AG04450 (cell line): ENCODE data around the gene RASL11A. TPM values are rescaled to one million over a fixed set of nuclear protein-coding genes. Genes with fewer than 3 reads are reported as not detected.

Experiments
- CTCF ChIA-PET: fragments of 300-600, 350-600 bp; formaldehyde crosslinking; extraction: SDS; loops from one replicate; lab custom pipeline; 2022; ENCODE audit warnings: antibody characterized with exemption, inconsistent platforms; lab: Charles Lee
- POLR2A ChIA-PET: fragments of 350-600 bp; formaldehyde crosslinking; extraction: SDS; loops from one replicate; lab custom pipeline; 2021; ENCODE audit warnings: antibody characterized with exemption, inconsistent platforms; lab: Yijun Ruan, JAX
- DNase-seq: peaks from one replicate; pipeline ENCODE4 v3.0.0-alpha.2; 2011; ENCODE audit warnings: low read depth, low spot score
- H3K27ac ChIP-seq: one replicate; pipeline ENCODE4 v1.5.1; 2012; ENCODE audit warnings: low read depth, low read length, control low read depth
- H3K27me3 ChIP-seq: one replicate; pipeline ENCODE4 v1.6.0; 2012; ENCODE audit warnings: low read length; ENCODE audit not compliant: control insufficient read depth, insufficient read depth
- H3K4me3 ChIP-seq: 2 replicates; pipeline ENCODE4 v1.5.1; 2011; ENCODE audit warnings: mild to moderate bottlenecking, low read depth, low read length, control low read depth
- H3K9me3 ChIP-seq: 2 replicates; pipeline ENCODE4 v1.5.1; 2012; ENCODE audit warnings: low read length; ENCODE audit not compliant: control insufficient read depth, insufficient read depth
- CTCF ChIP-seq: IDR thresholded peaks from 2 replicates; pipeline ENCODE4 v1.5.1; 2011; ENCODE audit warnings: low read depth, low read length, control low read depth, inconsistent platforms
- polyA plus RNA-seq: library from polyadenylated mRNA; depleted of rRNA; stranded (reverse); fragments of >200 nt; gene quantifications from 2 replicates; pipeline ENCODE4 v1.2.3, GENCODE V29; 2011

The RASL11A gene
- polyA plus RNA-seq, 1 experiment, result 13.5 TPM

DNA sequence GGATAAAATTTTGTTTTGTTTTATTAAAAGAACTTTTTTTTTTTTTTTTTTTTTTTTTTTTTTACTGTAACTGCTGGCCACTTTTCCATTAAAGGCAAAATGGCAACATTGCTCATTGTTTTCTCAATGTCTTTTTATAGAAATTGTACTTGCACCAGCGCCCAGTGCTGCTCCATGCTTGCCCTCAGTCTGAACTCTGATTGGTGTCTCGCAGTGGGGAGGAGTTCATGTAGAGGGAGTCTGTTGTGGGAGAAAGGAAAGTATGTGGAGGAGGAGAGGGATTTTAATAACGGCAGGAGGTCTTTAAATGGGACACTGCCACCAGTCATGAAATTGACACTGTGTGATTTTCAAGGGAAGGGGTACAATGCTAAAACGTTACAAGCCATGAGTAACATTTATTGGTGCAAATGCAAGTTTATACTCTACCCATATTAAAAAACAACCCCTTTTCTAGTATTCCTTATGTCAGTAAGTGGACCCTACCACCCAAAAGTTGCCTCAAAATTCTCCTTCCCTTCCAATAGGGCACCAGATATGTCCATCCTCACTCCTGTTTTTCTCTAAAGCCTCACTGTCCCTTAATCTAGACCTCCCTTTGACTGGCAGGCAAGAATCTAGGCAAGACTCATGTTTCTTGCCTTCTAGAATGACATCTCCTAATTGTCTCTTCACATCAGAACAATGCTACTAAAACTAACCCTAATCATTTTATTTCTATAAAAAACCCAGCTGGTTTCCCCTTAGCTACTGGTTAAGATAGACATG, 3.2 kb downstream of the RASL11A start:
- DNase-seq, result no peak
- Histone ChIP-seq H3K4me3 (no peak overlapping the region), H3K9me3 (no peaks in the 10 kb centered on the region), H3K27me3 (peaks cover 3% of the 10 kb centered on the region), H3K27ac (no peak overlapping the region)
- ChIA-PET POLR2A (interaction anchor here (1.1 kb wide), 1 partner anchor 231 kb away, joined by 3 read pairs; no protein-coding TSS in a partner anchor), CTCF (interaction anchor here (0.8 to 2.6 kb wide), 5 partner anchors 65 to 289 kb away, joined by 3 to 11 read pairs (median 4); no protein-coding TSS in a partner anchor)
- TF ChIP-seq CTCF, result no peak

DNA sequence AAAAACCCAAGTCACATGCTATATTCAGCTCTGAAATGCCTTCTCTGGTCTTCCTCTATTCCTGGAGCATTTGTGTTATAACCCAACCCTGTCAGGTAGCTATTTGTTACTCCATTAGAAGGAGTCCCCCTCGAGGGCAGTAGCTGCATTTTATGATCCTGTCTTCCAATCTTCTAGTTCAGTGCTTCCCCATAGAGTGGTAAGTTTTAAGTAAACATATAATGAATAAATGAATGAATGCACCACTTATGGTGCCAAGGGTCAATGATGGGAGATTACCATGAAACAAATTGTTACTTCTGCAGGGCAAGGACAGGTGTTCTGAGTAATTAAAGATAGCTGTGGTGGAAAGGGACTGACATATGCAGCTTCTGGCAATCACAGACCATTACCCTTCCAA, 4.0 kb downstream of the RASL11A start:
- CTCF ChIA-PET, result interaction anchor here (0.8 to 2.6 kb wide), 3 partner anchors 65 to 289 kb away, joined by 4 to 11 read pairs (median 8); no protein-coding TSS in a partner anchor

DNA sequence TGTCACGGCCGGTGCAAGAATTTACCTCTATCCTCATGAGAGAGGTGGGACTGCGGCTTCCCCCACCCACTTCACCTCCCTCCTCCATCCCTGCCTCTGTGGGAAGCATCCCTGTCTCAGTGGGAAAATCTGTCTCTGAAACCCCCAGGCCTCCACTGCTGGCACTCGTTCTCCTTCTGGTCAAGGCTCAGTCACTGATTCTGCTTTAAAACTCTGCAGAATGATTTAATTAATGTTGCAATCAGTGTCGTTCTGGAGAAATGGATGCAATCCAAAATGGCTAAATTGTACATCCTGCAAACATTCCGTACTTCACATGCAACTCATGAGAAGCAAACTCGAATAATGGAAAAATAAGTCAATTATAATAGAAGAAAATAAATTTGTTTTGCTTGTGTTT, 5.6 kb downstream of the RASL11A start:
- no peaks in the 10 kb centered on the region for H3K9me3 ChIP-seq
- peak overlapping the region; percentile 13 for H3K27ac ChIP-seq
- no peak overlapping the region for H3K4me3 ChIP-seq
- CTCF ChIA-PET, result no interaction called here
- POLR2A ChIA-PET, result no interaction called here
- peaks cover 8% of the 10 kb centered on the region for H3K27me3 ChIP-seq
- no peak for DNase-seq
- TF ChIP-seq CTCF, result no peak

More for the DNA sequence above, 4.0 kb downstream of the RASL11A start:
- DNase-seq, result no peak
- POLR2A ChIA-PET, result interaction anchor here (1.1 kb wide), 1 partner anchor 231 kb away, joined by 3 read pairs; no protein-coding TSS in a partner anchor
- Histone ChIP-seq H3K27ac (no peak overlapping the region), H3K4me3 (no peak overlapping the region), H3K9me3 (no peaks in the 10 kb centered on the region), H3K27me3 (peaks cover 3% of the 10 kb centered on the region)
- TF ChIP-seq CTCF, result no peak

DNA sequence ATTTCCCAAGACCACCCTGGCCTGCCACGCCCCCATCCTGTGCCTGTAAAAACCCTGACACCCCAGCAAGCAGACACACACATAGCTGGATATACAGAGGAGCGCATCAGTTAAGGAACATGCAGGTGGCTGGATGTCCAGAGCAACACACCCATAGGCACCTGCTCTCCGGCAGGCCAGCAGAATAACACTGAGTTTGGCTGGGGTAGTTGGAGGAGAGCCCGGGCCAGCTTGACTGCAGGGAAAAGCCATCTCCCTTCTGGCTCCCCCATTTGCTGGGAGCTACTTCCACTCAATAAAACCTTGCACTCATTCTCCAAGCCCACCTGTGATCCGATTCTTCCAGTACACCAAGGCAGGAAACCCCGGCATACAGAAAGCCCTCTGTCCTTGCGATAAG, 8.9 kb downstream of the RASL11A start:
- Histone ChIP-seq H3K4me3 (no peak overlapping the region), H3K9me3 (no peaks in the 10 kb centered on the region), H3K27me3 (peaks cover 10% of the 10 kb centered on the region), H3K27ac (no peak overlapping the region)
- TF ChIP-seq CTCF, result no peak
- POLR2A ChIA-PET, result no interaction called here
- CTCF ChIA-PET, result interaction anchor here (1.1 kb wide), 1 partner anchor 10 kb away, joined by 3 read pairs; no protein-coding TSS in a partner anchor
- no peak for DNase-seq
